K562 (cell line): ENCODE measurements around the gene REEP6. TPM values are rescaled to one million over a fixed set of nuclear protein-coding genes. Genes with fewer than 3 reads are reported as not detected.
A peak's percentile ranks its signal among the peaks of the same experiment; 100 is the strongest.

Experiments used
- ATAC-seq: fragments of 200-7000 bp; cut with Tn5 transposase; 3 replicates; pipeline ENCODE4 v1.9.1; 2020; ENCODE audit warnings: moderate library complexity
- BruUV-seq: library from RNA; stranded (reverse); fragments of 400-500 nt; replicated peaks from 2 replicates; lab custom pipeline; 2021; lab: Mats Ljungman, UMichigan
- CTCF ChIA-PET: fragments of 300-600 bp; formaldehyde crosslinking; extraction: SDS; loops from one replicate; lab custom pipeline; 2021; ENCODE audit warnings: low intra/inter-chr PET ratio; lab: Yijun Ruan, JAX
- POLR2A ChIA-PET: fragments of 300-600, 350-650 bp; sonication (Branson Sonifier 250); formaldehyde crosslinking; extraction: SDS; loops from one replicate; lab custom pipeline; 2021; ENCODE audit warnings: antibody characterized with exemption, inconsistent platforms; lab: Yijun Ruan, JAX
- DNase-seq, 4 experiments: peaks; one replicate each; pipeline versions ENCODE4 v3.0.0 to v3.0.0-alpha.2; 2011 to 2018; ENCODE audit warnings: low spot score in 3 of 4, mixed read lengths in 3 of 4; ENCODE audit errors: extremely low read depth in 1 of 4
- FAIRE-seq: peaks from 2 replicates; lab custom pipeline; 2011; peaks lifted over from hg19 to GRCh38; lab: Jason Lieb, UNC
- H2AFZ ChIP-seq: 2 replicates; pipeline ENCODE4 v1.6.0; 2011; ENCODE audit warnings: low read depth, low read length, control low read depth, inconsistent platforms
- H3K27ac ChIP-seq: fragments of 200-600 bp; 3 replicates; pipeline ENCODE4 v1.8.0; 2011; ENCODE audit warnings: low read depth, mild to moderate bottlenecking, control low read depth, inconsistent platforms, low read length, moderate library complexity, mixed read lengths; ENCODE audit errors: extremely low read depth
- H3K27me3 ChIP-seq, 2 experiments: fragments of 300-600 bp in 1 of 2; 2 replicates in 1 of 2; 3 replicates in 1 of 2; pipeline versions ENCODE4 v1.6.0 to v1.8.0; 2011; ENCODE audit warnings: inconsistent platforms in 2 of 2, low read length in 2 of 2, mild to moderate bottlenecking in 1 of 2, mixed read lengths in 1 of 2, moderate library complexity in 1 of 2; ENCODE audit not compliant: control insufficient read depth in 2 of 2, insufficient read depth in 2 of 2
- H3K36me3 ChIP-seq: fragments of 300-600 bp; 3 replicates; pipeline ENCODE4 v1.8.0; 2011; ENCODE audit warnings: mild to moderate bottlenecking, low read length, inconsistent platforms; ENCODE audit not compliant: control insufficient read depth, insufficient read depth
- H3K4me1 ChIP-seq, 2 experiments: fragments of 200-600 bp in 1 of 2; replicated peaks in 1 of 2; 2 replicates in 1 of 2; 3 replicates in 1 of 2; pipeline versions ENCODE4 v1.5.1 to v1.8.0; 2011; ENCODE audit warnings: inconsistent platforms in 2 of 2, low read length in 2 of 2, mild to moderate bottlenecking in 1 of 2, mixed read lengths in 1 of 2, moderate library complexity in 1 of 2; ENCODE audit not compliant: control insufficient read depth in 2 of 2, insufficient read depth in 2 of 2
- H3K4me2 ChIP-seq: 2 replicates; pipeline ENCODE4 v1.6.1; 2011; ENCODE audit warnings: low read length, control low read depth, inconsistent platforms, mixed read lengths; ENCODE audit not compliant: insufficient read depth
- H3K4me3 ChIP-seq: fragments of 200-600 bp; sonication (generic), shearing (Covaris generic); 2 replicates; pipeline ENCODE4 v1.5.1; 2016; ENCODE audit warnings: control low read depth, inconsistent platforms
- H3K79me2 ChIP-seq: fragments of 200-600 bp; 3 replicates; pipeline ENCODE4 v1.8.0; 2011; ENCODE audit warnings: low read length, inconsistent platforms; ENCODE audit not compliant: control insufficient read depth, insufficient read depth
- H3K9ac ChIP-seq, 2 experiments: 2 replicates each; pipeline versions ENCODE4 v1.6.0 to v1.6.1; 2011; ENCODE audit warnings: low read depth in 2 of 2, low read length in 2 of 2, control low read depth in 1 of 2, inconsistent platforms in 1 of 2, mild to moderate bottlenecking in 1 of 2, mixed read lengths in 1 of 2; ENCODE audit not compliant: insufficient read depth in 1 of 2
- H3K9me1 ChIP-seq: one replicate; pipeline ENCODE4 v1.6.0; 2011; ENCODE audit warnings: inconsistent platforms, mild to moderate bottlenecking, low read length, moderate library complexity; ENCODE audit not compliant: control insufficient read depth, insufficient read depth
- H3K9me3 ChIP-seq: replicated peaks from 2 replicates; pipeline ENCODE4 v1.5.1; 2011; ENCODE audit warnings: low read depth, low read length, inconsistent platforms; ENCODE audit not compliant: control insufficient read depth, insufficient read depth
- H4K20me1 ChIP-seq: replicated peaks from 2 replicates; pipeline ENCODE4 v1.6.1; 2011; ENCODE audit warnings: low read length, inconsistent platforms, mixed read lengths; ENCODE audit not compliant: control insufficient read depth, insufficient read depth
- CBFA2T3 ChIP-seq: fragments of 450-650 bp; IDR thresholded peaks from 2 replicates; pipeline ENCODE4 v1.6.1; 2017
- E2F3 ChIP-seq: fragments of 250-450 bp; sonication (Bioruptor Pico); IDR thresholded peaks from 2 replicates; pipeline ENCODE4 v1.4.0; 2020; ENCODE audit warnings: mild to moderate bottlenecking
- HNRNPL ChIP-seq: fragments of 200-400 bp; formaldehyde crosslinking; IDR thresholded peaks from 2 replicates; pipeline ENCODE4 v1.6.1; 2017; ENCODE audit warnings: low read depth, mild to moderate bottlenecking, low read length
- ILK ChIP-seq: fragments of 450-650 bp; IDR thresholded peaks from 2 replicates; pipeline ENCODE4 v1.6.1; 2016; ENCODE audit warnings: missing genetic modification characterization, low read depth, mild to moderate bottlenecking, missing compliant biosample characterization, moderate library complexity, borderline replicate concordance
- MNT ChIP-seq, 2 experiments: fragments of 450-650 bp; conservative IDR thresholded peaks; 2 replicates each; pipeline ENCODE4 v1.6.1; 2017; ENCODE audit warnings: mild to moderate bottlenecking in 2 of 2, moderate library complexity in 2 of 2
- NCOR1 ChIP-seq: fragments of 450-650 bp; IDR thresholded peaks from 2 replicates; pipeline ENCODE4 v1.6.1; 2016; ENCODE audit warnings: mild to moderate bottlenecking, moderate library complexity
- RBM15 ChIP-seq: fragments of 200-400 bp; formaldehyde crosslinking; IDR thresholded peaks from 2 replicates; pipeline ENCODE4 v1.6.1; 2018; ENCODE audit warnings: mild to moderate bottlenecking, low read length, moderate library complexity; ENCODE audit not compliant: insufficient read depth
- RREB1 ChIP-seq: fragments of 250-450 bp; sonication (Bioruptor Pico); IDR thresholded peaks from 2 replicates; pipeline ENCODE4 v1.4.0; 2020
- ZBTB33 ChIP-seq: sonication (generic); formaldehyde crosslinking; IDR thresholded peaks from 2 replicates; pipeline ENCODE4 v1.8.1; 2023; ENCODE audit warnings: mild to moderate bottlenecking, missing genetic modification reagents
- WGBS: fragments of 100-300 bp; shearing (Covaris generic); methylation state at CpG from one replicate; pipeline ENCODE4 v1.1.6; 2016; ENCODE audit warnings: low coverage, mixed read lengths; ENCODE audit not compliant: insufficient coverage; ENCODE audit errors: missing lambda C conversion rate; 5-methylcytosine and 5-hydroxymethylcytosine counted together
- in situ Hi-C: fragments of 300-500 bp; cut with MboI; formaldehyde crosslinking; loops from 4 replicates; pipeline ENCODE4 v1.15.0; 2018; ENCODE audit warnings: inconsistent platforms, mixed read lengths
- intact Hi-C: fragments of 100-400 bp; cut with micrococcal nuclease; formaldehyde crosslinking; loops from 2 replicates; pipeline ENCODE4 v1.14.2; 2022
- polyA plus RNA-seq, 8 experiments: library from polyadenylated mRNA; depleted of rRNA in 4 of 8; stranded (reverse) in 5 of 8; unstranded in 3 of 8; fragments of >200 nt; fragmentation: Nextera tagmentation in 2 of 8; fragmentation: Illumina TruSeq in 1 of 8; extraction: Ambion mirVana in 2 of 8; extraction: Trizol in 1 of 8; gene quantifications; 2 replicates each; pipeline versions ENCODE4 v1.2.1 to v1.2.3, GENCODE V29; 2011 to 2014; ENCODE audit warnings: inconsistent platforms in 1 of 8, missing spikeins in 1 of 8
- total RNA-seq, 7 experiments: library from RNA; depleted of rRNA in 6 of 7; stranded (reverse); fragments of >200 nt in 6 of 7; fragmentation: Illumina TruSeq in 2 of 7; extraction: Trizol in 2 of 7; gene quantifications; 2 replicates each; pipeline versions ENCODE4 v1.2.1 to v1.2.3, GENCODE V29; 2011 to 2021; ENCODE audit warnings: low replicate concordance in 1 of 7
- TF ChIP-seq, protein P1 (sequence below), 2 experiments: fragments of 250-450 bp in 1 of 2; fragments of 450-650 bp in 1 of 2; sonication (Bioruptor Pico) in 1 of 2; IDR thresholded peaks; 2 replicates each; pipeline versions ENCODE4 v1.6.1 to v1.8.0; 2016 to 2021; ENCODE audit warnings: mild to moderate bottlenecking in 2 of 2, moderate library complexity in 2 of 2, missing compliant biosample characterization in 1 of 2, missing genetic modification characterization in 1 of 2

The REEP6 gene
- total and polyA plus RNA-seq, 9 of the 15 experiments (the other 6 are each of a cell fraction or from before 2014, with no cell fraction given), result 1.2 to 64.2 (median 12.7) TPM

- POLR2A ChIA-PET, result no interaction called here
- in situ Hi-C loops (no loop called here), intact Hi-C loops (no loop called here)
- Histone ChIP-seq H3K27ac (no peak overlapping the region), H3K36me3 (no peaks in the 10 kb centered on the region; the same call in 2 of the 3 replicates), H4K20me1 (no peaks in the 10 kb centered on the region), H3K9ac (peak overlapping the region in 1 of 2 experiments; percentile 10; a peak in 1 of 4 replicates), H3K4me3 (no peak overlapping the region), H3K4me1 (peaks cover 0 to 65% of the 10 kb centered on the region in 2 experiments; a peak in 2 of 5 replicates), H3K79me2 (peaks cover 7% of the 10 kb centered on the region), H3K4me2 (no peak overlapping the region), H3K9me1 (no peaks in the 10 kb centered on the region), H3K9me3 (no peaks in the 10 kb centered on the region), H3K27me3 (no peaks in the 10 kb centered on the region), H2AFZ (no peak overlapping the region)
- ATAC-seq (no peak), DNase-seq (no peak), FAIRE-seq (no peak)
- CTCF ChIA-PET, result no interaction called here
- TF ChIP-seq RBM15 (no peak), ILK (tag) (no peak), MNT (conservative IDR thresholded peaks at IDR 0.05) (no peak), CBFA2T3 (no peak), RREB1 (CRISPR knock-in tag) (no peak), NCOR1 (no peak), ZBTB33 (CRISPR knock-in tag) (0 out of 2 replicates have a peak, but pooled peaks have one; percentile 17), HNRNPL (peak; percentile 51; the same call in 1 of the 2 replicates), E2F3 (CRISPR knock-in tag) (no peak)
- TF ChIP-seq, protein P1, sequence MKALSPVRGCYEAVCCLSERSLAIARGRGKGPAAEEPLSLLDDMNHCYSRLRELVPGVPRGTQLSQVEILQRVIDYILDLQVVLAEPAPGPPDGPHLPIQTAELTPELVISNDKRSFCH (CRISPR knock-in tag; IDR thresholded peaks at IDR 0.05), result no peak
- TF ChIP-seq, protein P1 (tag; IDR thresholded peaks at IDR 0.05), result no peak
- no TSS peak for BruUV-seq
- 90% methylated on average over 34 of the region's 77 CpGs for WGBS
Measured at GRCh38 chr19:1483131-1483978, 7.6 kb upstream of the REEP6 start.
